Transverse colon (tissue), 3 donors: ENCODE measurements around the gene CHST1.

Source experiments
- CTCF ChIP-seq, 5 experiments: fragments of 200-600 bp in 3 of 5; fragments of 450-650 bp in 2 of 5; sonication (generic) in 3 of 5; IDR thresholded peaks; 1 replicate in 2 of 5; 2 replicates in 3 of 5; pipeline ENCODE4 v1.5.1; 2016 to 2017; ENCODE audit warnings: antibody characterized with exemption in 5 of 5, inconsistent platforms in 3 of 5, mild to moderate bottlenecking in 2 of 5, moderate library complexity in 1 of 5
- EP300 ChIP-seq: sonication (generic); formaldehyde crosslinking; IDR thresholded peaks from one replicate; pipeline ENCODE4 v1.6.1; 2017; ENCODE audit warnings: antibody characterized with exemption, low read depth
- POLR2A ChIP-seq: fragments of 450-650 bp; IDR thresholded peaks from one replicate; pipeline ENCODE4 v1.6.1; 2016; ENCODE audit warnings: antibody characterized with exemption, mild to moderate bottlenecking, moderate library complexity

DNA sequence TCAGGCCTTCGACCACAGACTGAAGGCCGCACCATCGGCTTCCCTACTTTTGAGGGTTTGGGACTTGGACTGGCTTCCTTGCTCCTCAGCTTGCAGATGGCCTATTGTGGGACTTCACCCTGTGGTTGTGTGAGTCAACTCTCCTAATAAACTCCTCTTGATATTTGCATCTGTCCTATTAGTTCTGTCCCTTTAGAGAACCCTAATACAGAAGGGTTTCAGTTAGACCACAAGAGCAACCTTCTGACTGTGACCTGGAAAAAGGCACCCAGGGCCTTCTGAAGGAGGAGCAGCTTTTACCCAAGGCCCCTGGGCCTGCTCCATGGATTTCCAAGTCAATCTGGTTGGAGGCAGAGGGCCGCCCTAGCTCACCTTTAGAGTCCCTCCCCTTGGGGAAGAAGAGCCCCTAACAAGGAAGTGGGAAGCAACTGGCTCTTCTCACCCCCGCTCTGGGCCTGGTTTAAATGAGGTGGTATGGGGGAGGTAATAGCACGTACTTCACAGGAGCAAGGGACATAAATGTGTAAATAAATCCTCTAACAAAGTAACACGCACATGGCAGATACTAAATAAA lies 11.2 kb upstream of the CHST1 start:
- TF ChIP-seq CTCF (IDR thresholded peaks at IDR 0.05) (no peak), POLR2A (no peak), EP300 (no peak)
